Measurements from ENCODE around the gene TSPAN4. TPM values are rescaled to one million over a fixed set of nuclear protein-coding genes. Genes with fewer than 3 reads are reported as not detected.

TSPAN4 gene
- total and polyA plus RNA-seq, 2 of the 13 experiments (the other 11 are each of a cell fraction or from before 2014, with no cell fraction given): 31.7 to 68.3 TPM

DNA sequence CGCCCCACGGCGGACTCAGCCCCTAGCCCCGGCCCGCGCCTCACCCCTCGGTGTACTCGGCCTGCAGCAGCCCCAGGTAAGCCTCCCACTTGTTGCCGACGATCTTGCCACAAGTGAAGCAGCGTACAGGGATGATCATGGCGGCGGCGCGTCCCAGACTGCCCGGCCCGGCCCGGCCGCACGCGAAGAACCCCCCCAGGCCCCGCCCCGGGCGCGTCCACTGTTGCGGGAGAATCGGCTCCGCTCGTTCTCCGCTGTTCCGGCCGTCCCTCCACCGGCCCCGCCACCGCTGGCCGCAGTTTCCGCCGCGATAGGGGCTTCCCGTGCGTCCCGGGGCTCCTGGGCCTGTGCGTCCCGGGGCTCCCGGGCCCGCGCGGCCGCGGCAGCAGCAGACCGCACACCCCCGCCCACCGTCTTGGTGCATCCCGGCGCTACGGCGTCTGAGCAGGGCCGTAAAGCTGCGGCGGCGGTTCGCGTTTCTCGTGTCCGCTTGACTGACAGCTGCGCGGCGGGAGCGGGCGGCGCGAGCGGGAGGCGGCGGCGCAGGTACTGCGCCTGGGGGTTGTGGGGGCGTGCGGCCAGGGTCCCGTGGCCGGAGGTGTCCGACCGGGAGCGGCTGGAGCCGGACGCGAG, at the start of gene TSPAN4, which contains the start of gene POLR2L (continued):
- TF ChIP-seq ZNF660 (CRISPR knock-in tag; IDR thresholded peaks at IDR 0.05; ENCODE audit: borderline replicate concordance, low read depth) (no peak), ZNF615 (CRISPR knock-in tag; IDR thresholded peaks at IDR 0.05; ENCODE audit: borderline replicate concordance) (no peak), ZNF891 (CRISPR knock-in tag; IDR thresholded peaks at IDR 0.05) (no peak; the same call in 1 of the 2 replicates), NCOA1 (CRISPR knock-in tag; IDR thresholded peaks at IDR 0.05) (no peak), ZNF101 (CRISPR knock-in tag; IDR thresholded peaks at IDR 0.05; ENCODE audit: borderline replicate concordance, low read depth) (no peak), ZNF510 (CRISPR knock-in tag; IDR thresholded peaks at IDR 0.05; ENCODE audit: low read depth) (no peak), NFE2L2 (IDR thresholded peaks at IDR 0.05; ENCODE audit: low read length) (no peak), ADNP (CRISPR knock-in tag; IDR thresholded peaks at IDR 0.05) (no peak), HNRNPLL (IDR thresholded peaks at IDR 0.05; ENCODE audit: low read depth, low read length, poor library complexity, severe bottlenecking) (peak; percentile 67), ZNF124 (CRISPR knock-in tag; IDR thresholded peaks at IDR 0.05) (no peak), LCORL (IDR thresholded peaks at IDR 0.05) (no peak), LCORL (CRISPR knock-in tag; IDR thresholded peaks at IDR 0.05) (no peak), YEATS2 (CRISPR knock-in tag; IDR thresholded peaks at IDR 0.05; ENCODE audit: borderline replicate concordance) (no peak; the same call in 1 of the 2 replicates), MTF1 (CRISPR knock-in tag; IDR thresholded peaks at IDR 0.05) (no peak), ZNF232 (CRISPR knock-in tag; IDR thresholded peaks at IDR 0.05; ENCODE audit: borderline replicate concordance) (peak; percentile 45; the same call in 1 of the 2 replicates), GABPA (IDR thresholded peaks at IDR 0.05; ENCODE audit: low read depth, low read length) (no peak), GABPA (CRISPR knock-in tag; IDR thresholded peaks at IDR 0.05; ENCODE audit: low read depth) (no peak), MAFF (IDR thresholded peaks at IDR 0.05; ENCODE audit: low read depth, low read length) (no peak), TRAFD1 (CRISPR knock-in tag; IDR thresholded peaks at IDR 0.05; ENCODE audit: borderline replicate concordance) (no peak), SKI (IDR thresholded peaks at IDR 0.05; ENCODE audit: partially characterized antibody) (peak; percentile 72), ZFP36 (IDR thresholded peaks at IDR 0.05; ENCODE audit: borderline replicate concordance, low read depth, low read length, partially characterized antibody) (no peak), KLF13 (CRISPR knock-in tag; IDR thresholded peaks at IDR 0.05) (no peak), PAF1 (CRISPR knock-in tag; IDR thresholded peaks at IDR 0.05) (no peak), JUND (CRISPR knock-in tag; IDR thresholded peaks at IDR 0.05) (no peak), FOXP1 (IDR thresholded peaks at IDR 0.05) (no peak), FOXP1 (CRISPR knock-in tag; IDR thresholded peaks at IDR 0.05) (no peak), ZNF629 (CRISPR knock-in tag; conservative IDR thresholded peaks at IDR 0.05) (no peak), NCOA5 (CRISPR knock-in tag; IDR thresholded peaks at IDR 0.05) (no peak), IKZF1 (IDR thresholded peaks at IDR 0.05) (no peak)
- TF ChIP-seq, protein P1, sequence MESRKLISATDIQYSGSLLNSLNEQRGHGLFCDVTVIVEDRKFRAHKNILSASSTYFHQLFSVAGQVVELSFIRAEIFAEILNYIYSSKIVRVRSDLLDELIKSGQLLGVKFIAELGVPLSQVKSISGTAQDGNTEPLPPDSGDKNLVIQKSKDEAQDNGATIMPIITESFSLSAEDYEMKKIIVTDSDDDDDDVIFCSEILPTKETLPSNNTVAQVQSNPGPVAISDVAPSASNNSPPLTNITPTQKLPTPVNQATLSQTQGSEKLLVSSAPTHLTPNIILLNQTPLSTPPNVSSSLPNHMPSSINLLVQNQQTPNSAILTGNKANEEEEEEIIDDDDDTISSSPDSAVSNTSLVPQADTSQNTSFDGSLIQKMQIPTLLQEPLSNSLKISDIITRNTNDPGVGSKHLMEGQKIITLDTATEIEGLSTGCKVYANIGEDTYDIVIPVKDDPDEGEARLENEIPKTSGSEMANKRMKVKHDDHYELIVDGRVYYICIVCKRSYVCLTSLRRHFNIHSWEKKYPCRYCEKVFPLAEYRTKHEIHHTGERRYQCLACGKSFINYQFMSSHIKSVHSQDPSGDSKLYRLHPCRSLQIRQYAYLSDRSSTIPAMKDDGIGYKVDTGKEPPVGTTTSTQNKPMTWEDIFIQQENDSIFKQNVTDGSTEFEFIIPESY (CRISPR knock-in tag; IDR thresholded peaks at IDR 0.05): no peak
- TF ChIP-seq, protein P2, sequence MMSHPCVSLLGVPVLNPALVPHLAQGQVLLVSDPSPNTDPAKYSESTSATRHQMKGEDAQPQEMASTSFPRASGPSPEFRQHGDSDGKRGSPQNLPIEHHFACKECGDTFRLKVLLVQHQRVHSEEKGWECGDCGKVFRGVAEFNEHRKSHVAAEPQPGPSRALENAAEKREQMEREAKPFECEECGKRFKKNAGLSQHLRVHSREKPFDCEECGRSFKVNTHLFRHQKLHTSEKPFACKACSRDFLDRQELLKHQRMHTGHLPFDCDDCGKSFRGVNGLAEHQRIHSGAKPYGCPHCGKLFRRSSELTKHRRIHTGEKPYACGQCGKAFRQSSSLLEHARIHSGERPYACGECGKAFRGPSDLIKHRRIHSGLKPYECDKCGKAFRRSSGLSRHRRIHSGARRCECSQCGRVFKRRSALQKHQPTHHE (CRISPR knock-in tag; IDR thresholded peaks at IDR 0.05; ENCODE audit: borderline replicate concordance): no peak
